Stromal cell of bone marrow (primary cell): ENCODE results near the gene SERTAD4.

ENCODE experiments used
- DNase-seq: peaks from one replicate; pipeline ENCODE4 v3.0.0-alpha.2; 2012; ENCODE audit warnings: low read depth

Gene SERTAD4

GRCh38 chr1:210233216-210233494 is 559 bp downstream of the SERTAD4 start:
- no peak for DNase-seq

- DNase-seq: no peak
These were observed 1.1 kb downstream of the SERTAD4 start for GRCh38 chr1:210233495-210234328.

GRCh38 chr1:210234329-210234757 is 1.7 kb downstream of the SERTAD4 start:
- DNase-seq: no peak

- no peak for DNase-seq
These were observed 2.9 kb downstream of the SERTAD4 start for GRCh38 chr1:210235363-210236053.

GRCh38 chr1:210236386-210236839 is 3.8 kb downstream of the SERTAD4 start:
- DNase-seq: peak; percentile 58

GRCh38 chr1:210236840-210237409 is 4.3 kb downstream of the SERTAD4 start:
- DNase-seq: peak; percentile 92

GRCh38 chr1:210237479-210237878 is 4.9 kb downstream of the SERTAD4 start:
- no peak for DNase-seq

- no peak for DNase-seq
These were observed 5.4 kb downstream of the SERTAD4 start for GRCh38 chr1:210237981-210238380.

GRCh38 chr1:210239349-210240111 is 6.9 kb downstream of the SERTAD4 start:
- peak; percentile 71 for DNase-seq

- no peak for DNase-seq
These were observed 8.5 kb downstream of the SERTAD4 start for GRCh38 chr1:210241121-210241520.

GRCh38 chr1:210244746-210245367 is 12.3 kb downstream of the SERTAD4 start:
- DNase-seq: no peak

- no peak for DNase-seq
These were observed 13.9 kb downstream of the SERTAD4 start for GRCh38 chr1:210246447-210246846.

- DNase-seq: no peak
These were observed 15.7 kb downstream of the SERTAD4 start for GRCh38 chr1:210248341-210248740.

GRCh38 chr1:210250665-210250997 is 18.0 kb downstream of the SERTAD4 start:
- no peak for DNase-seq

GRCh38 chr1:210250998-210251679 is 18.5 kb downstream of the SERTAD4 start:
- DNase-seq: no peak

- no peak for DNase-seq
These were observed 19.3 kb downstream of the SERTAD4 start for GRCh38 chr1:210251680-210252490.

- no peak for DNase-seq
These were observed 20.0 kb downstream of the SERTAD4 start for GRCh38 chr1:210252621-210253051.

GRCh38 chr1:210254298-210254697 is 21.7 kb downstream of the SERTAD4 start:
- DNase-seq: no peak

GRCh38 chr1:210257698-210258529 is 25.3 kb downstream of the SERTAD4 start:
- DNase-seq: no peak

- peak; percentile 68 for DNase-seq
These were observed 27.0 kb downstream of the SERTAD4 start for GRCh38 chr1:210259561-210259960.
